ENCODE measurements around the gene ILF2. TPM values are rescaled to one million over a fixed set of nuclear protein-coding genes. Genes with fewer than 3 reads are reported as not detected.

ILF2 gene
- total RNA-seq, 1 donor from 2014 or later = 221 TPM

GRCh38 chr1:153662269-153662668 lies 8.5 kb downstream of the ILF2 start:
- H3K9me3 Mint-ChIP-seq (ENCODE audit: unreplicated experiment) = peaks cover 3% of the 10 kb centered on the region
- TF ChIP-seq CTCF (IDR thresholded peaks at IDR 0.05; ENCODE audit: partially characterized antibody, unreplicated experiment) = no peak
- no peak overlapping the region for H3K27ac Mint-ChIP-seq (ENCODE audit: unreplicated experiment)

GRCh38 chr1:153661111-153661708 lies 9.6 kb downstream of the ILF2 start:
- H3K36me3 Mint-ChIP-seq (ENCODE audit: unreplicated experiment) = no peaks in the 10 kb centered on the region
- H3K27me3 Mint-ChIP-seq (ENCODE audit: unreplicated experiment) = peaks cover 3% of the 10 kb centered on the region
- TF ChIP-seq CTCF (IDR thresholded peaks at IDR 0.05; ENCODE audit: partially characterized antibody, unreplicated experiment) = no peak
- peak overlapping the region; percentile 38 for H3K27ac Mint-ChIP-seq (ENCODE audit: unreplicated experiment)
- DNase-seq = no peak
- H3K4me3 Mint-ChIP-seq (ENCODE audit: unreplicated experiment) = peak overlapping the region; percentile 63
- peaks cover 3% of the 10 kb centered on the region for H3K9me3 Mint-ChIP-seq (ENCODE audit: unreplicated experiment)
- peaks cover 11% of the 10 kb centered on the region for H3K4me1 Mint-ChIP-seq (ENCODE audit: low read depth, unreplicated experiment)

More at GRCh38 chr1:153662269-153662668, 8.5 kb downstream of the ILF2 start:
- Mint-ChIP-seq H3K27me3 (ENCODE audit: unreplicated experiment) (peaks cover 3% of the 10 kb centered on the region), H3K4me3 (ENCODE audit: unreplicated experiment) (no peak overlapping the region), H3K36me3 (ENCODE audit: unreplicated experiment) (no peaks in the 10 kb centered on the region), H3K4me1 (ENCODE audit: low read depth, unreplicated experiment) (peaks cover 11% of the 10 kb centered on the region)
- no peak for DNase-seq

GRCh38 chr1:153659656-153660055 lies 11.1 kb downstream of the ILF2 start:
- Mint-ChIP-seq H3K9me3 (ENCODE audit: unreplicated experiment) (peaks cover 3% of the 10 kb centered on the region), H3K36me3 (ENCODE audit: unreplicated experiment) (no peaks in the 10 kb centered on the region), H3K27me3 (ENCODE audit: unreplicated experiment) (peaks cover 3% of the 10 kb centered on the region), H3K27ac (ENCODE audit: unreplicated experiment) (no peak overlapping the region), H3K4me3 (ENCODE audit: unreplicated experiment) (peak overlapping the region; percentile 97), H3K4me1 (ENCODE audit: low read depth, unreplicated experiment) (peaks cover 11% of the 10 kb centered on the region)
- TF ChIP-seq CTCF (IDR thresholded peaks at IDR 0.05; ENCODE audit: partially characterized antibody, unreplicated experiment) = no peak
- no peak for DNase-seq

GRCh38 chr1:153659175-153659534 lies 11.6 kb downstream of the ILF2 start:
- no peak for TF ChIP-seq CTCF (IDR thresholded peaks at IDR 0.05; ENCODE audit: partially characterized antibody, unreplicated experiment)
- no peak for DNase-seq
- Mint-ChIP-seq H3K4me3 (ENCODE audit: unreplicated experiment) (peak overlapping the region; percentile 97), H3K36me3 (ENCODE audit: unreplicated experiment) (no peaks in the 10 kb centered on the region), H3K27me3 (ENCODE audit: unreplicated experiment) (peaks cover 3% of the 10 kb centered on the region), H3K4me1 (ENCODE audit: low read depth, unreplicated experiment) (peaks cover 11% of the 10 kb centered on the region), H3K27ac (ENCODE audit: unreplicated experiment) (no peak overlapping the region), H3K9me3 (ENCODE audit: unreplicated experiment) (peaks cover 3% of the 10 kb centered on the region)

- Mint-ChIP-seq H3K27me3 (ENCODE audit: unreplicated experiment) (peaks cover 6% of the 10 kb centered on the region), H3K27ac (ENCODE audit: unreplicated experiment) (peak within 1 kb of the TSS; percentile 68), H3K9me3 (ENCODE audit: unreplicated experiment) (peaks cover 3% of the 10 kb centered on the region), H3K4me1 (ENCODE audit: low read depth, unreplicated experiment) (peaks cover 11% of the 10 kb centered on the region), H3K4me3 (ENCODE audit: unreplicated experiment) (peak within 1 kb of the TSS; percentile 97), H3K36me3 (ENCODE audit: unreplicated experiment) (no peaks in the 10 kb centered on the region)
- TF ChIP-seq CTCF (IDR thresholded peaks at IDR 0.05; ENCODE audit: partially characterized antibody, unreplicated experiment) = no peak
- peak; percentile 92 for DNase-seq
Observed at GRCh38 chr1:153658400-153659174, 12.2 kb downstream of the ILF2 start, which contains the start of gene SNAPIN. Gene SNAPIN (plus strand): TSS chr1:153658703. CDS start chr1:153658744, 41 bp downstream.
